GM21515 (cell line): Measurements from ENCODE around the gene C19orf73.

Experiments used
- ATAC-seq: cut with Tn5 transposase; IDR thresholded peaks from one replicate; pipeline ENCODE4 v1.9.1; 2021; ENCODE audit not compliant: unreplicated experiment

Gene C19orf73

GRCh38 chr19:49070416-49070815 lies 48.5 kb downstream of the C19orf73 start:
- ATAC-seq: no peak

- ATAC-seq: no peak
Observed at GRCh38 chr19:49069026-49069425, 49.9 kb downstream of the C19orf73 start.
